Measurements from ENCODE around the gene CDPF1. TPM values are rescaled to one million over a fixed set of nuclear protein-coding genes. Genes with fewer than 3 reads are reported as not detected.
"Not testable (repeated sequence)": the region's sequence is repeated elsewhere in the genome, so short reads cannot be mapped to it uniquely, and the experiment has no call there.

Gene CDPF1
- total RNA-seq, 1 donor from 2014 or later = 6.4 TPM

DNA sequence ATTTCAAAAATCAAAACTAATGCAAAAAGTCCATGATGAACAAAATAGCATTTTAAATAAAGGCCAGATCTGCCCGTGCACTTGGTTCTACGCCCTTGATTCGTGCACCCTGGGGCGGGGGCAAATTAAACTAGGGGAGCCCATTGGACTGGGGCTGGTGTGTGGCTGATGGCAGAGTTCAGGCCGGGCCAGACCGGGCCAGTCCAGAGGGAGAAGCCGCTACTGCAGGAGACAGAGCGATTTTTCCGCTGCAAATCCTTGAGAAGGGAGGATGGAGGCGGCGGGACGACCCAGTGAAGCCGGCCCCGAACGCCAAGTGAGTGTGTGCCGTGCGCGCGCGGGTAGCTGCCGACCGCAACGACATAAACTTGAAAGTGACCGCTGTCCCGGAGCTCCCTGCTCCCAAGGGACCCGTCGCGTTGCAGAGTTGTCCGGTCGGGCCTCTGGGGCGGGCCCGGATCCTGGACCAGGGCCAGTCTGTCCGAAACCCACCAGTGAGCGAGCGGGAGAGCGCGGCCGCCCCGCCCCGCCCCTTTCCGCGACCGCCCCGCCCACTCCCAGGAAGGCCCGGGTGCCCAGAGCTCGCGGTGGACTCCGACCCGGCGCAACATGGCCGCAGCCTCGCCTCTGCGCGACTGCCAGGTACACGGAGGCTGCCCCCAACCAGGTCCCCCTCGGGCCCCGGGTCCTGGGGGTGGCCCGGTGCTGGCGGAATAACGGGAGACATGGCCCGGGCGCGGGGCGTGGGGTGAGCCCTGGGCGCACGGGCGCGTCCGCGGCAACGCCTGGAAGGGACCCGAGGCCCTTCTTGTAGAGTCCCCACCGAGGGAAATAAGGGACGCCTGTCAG lies 17.6 kb upstream of the CDPF1 start, which contains the start of gene TTC38:
Gene TTC38 (plus strand): TSS at position 578 of the 849 bp plus-strand sequence. CDS start 32 bp downstream, at position 610.
- H3K36me3 ChIP-seq = peaks cover 15% of the 10 kb centered on the region
- H3K9me3 ChIP-seq (replicated peaks) = no peaks in the 10 kb centered on the region
- H3K27me3 ChIP-seq (ENCODE audit: low read depth) = no peaks in the 10 kb centered on the region
- H3K4me1 ChIP-seq = peaks cover 44% of the 10 kb centered on the region
- H3K4me3 ChIP-seq = peak within 1 kb of the TSS; percentile 86
- H3K27ac ChIP-seq (replicated peaks) = peak within 1 kb of the TSS; percentile 95
- intact Hi-C loops (cut with micrococcal nuclease) = no loop called here
- DNase-seq = peak; percentile 96
- no peak for TF ChIP-seq CTCF (IDR thresholded peaks at IDR 0.05; ENCODE audit: borderline replicate concordance)

GRCh38 chr22:46265627-46266026 lies 15.5 kb upstream of the CDPF1 start:
- intact Hi-C loops (cut with micrococcal nuclease); H3K4me3 ChIP-seq; H3K27ac ChIP-seq (replicated peaks); H3K36me3 ChIP-seq; H3K9me3 ChIP-seq (replicated peaks); H3K27me3 ChIP-seq (ENCODE audit: low read depth); DNase-seq: not testable (repeated sequence)
- H3K4me1 ChIP-seq = peaks cover 44% of the 10 kb centered on the region

DNA sequence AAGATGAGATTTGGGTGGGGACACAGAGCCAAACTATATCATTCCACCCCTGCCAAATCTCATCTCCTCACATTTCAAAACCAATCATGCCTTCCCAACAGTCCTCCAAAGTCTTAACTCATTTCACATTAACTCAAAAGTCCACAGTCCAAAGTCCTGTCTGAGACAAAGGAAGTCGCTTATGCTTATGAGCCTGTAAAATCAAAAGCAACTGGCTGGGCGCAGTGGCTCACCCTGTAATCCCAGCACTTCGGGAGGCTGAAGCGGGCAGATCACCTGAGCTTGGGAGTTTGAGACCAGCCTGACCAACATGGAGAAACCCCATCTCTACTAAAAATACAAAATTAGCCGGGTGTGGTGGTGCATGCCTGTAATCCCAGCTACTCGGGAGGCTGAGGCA lies 14.4 kb upstream of the CDPF1 start:
- H3K4me1 ChIP-seq = peaks cover 36% of the 10 kb centered on the region
- intact Hi-C loops (cut with micrococcal nuclease); H3K9me3 ChIP-seq (replicated peaks); H3K27ac ChIP-seq (replicated peaks); H3K36me3 ChIP-seq; DNase-seq; H3K4me3 ChIP-seq; H3K27me3 ChIP-seq (ENCODE audit: low read depth): not testable (repeated sequence)

- H3K36me3 ChIP-seq = no peaks in the 10 kb centered on the region
- no peak for TF ChIP-seq CTCF (IDR thresholded peaks at IDR 0.05; ENCODE audit: borderline replicate concordance)
- no peaks in the 10 kb centered on the region for H3K27me3 ChIP-seq (ENCODE audit: low read depth)
- peaks cover 23% of the 10 kb centered on the region for H3K4me1 ChIP-seq
- H3K27ac ChIP-seq (replicated peaks) = no peak within 1 kb of the TSS
- H3K9me3 ChIP-seq (replicated peaks) = no peaks in the 10 kb centered on the region
- intact Hi-C loops (cut with micrococcal nuclease) = no loop called here
- no peak for DNase-seq
- peak within 1 kb of the TSS; percentile 51 for H3K4me3 ChIP-seq
Observed at GRCh38 chr22:46263216-46263590, 13.1 kb upstream of the CDPF1 start, which contains the start of gene PKDREJ. Gene PKDREJ (minus strand): TSS chr22:46263343. CDS start chr22:46263322, 21 bp downstream.

DNA sequence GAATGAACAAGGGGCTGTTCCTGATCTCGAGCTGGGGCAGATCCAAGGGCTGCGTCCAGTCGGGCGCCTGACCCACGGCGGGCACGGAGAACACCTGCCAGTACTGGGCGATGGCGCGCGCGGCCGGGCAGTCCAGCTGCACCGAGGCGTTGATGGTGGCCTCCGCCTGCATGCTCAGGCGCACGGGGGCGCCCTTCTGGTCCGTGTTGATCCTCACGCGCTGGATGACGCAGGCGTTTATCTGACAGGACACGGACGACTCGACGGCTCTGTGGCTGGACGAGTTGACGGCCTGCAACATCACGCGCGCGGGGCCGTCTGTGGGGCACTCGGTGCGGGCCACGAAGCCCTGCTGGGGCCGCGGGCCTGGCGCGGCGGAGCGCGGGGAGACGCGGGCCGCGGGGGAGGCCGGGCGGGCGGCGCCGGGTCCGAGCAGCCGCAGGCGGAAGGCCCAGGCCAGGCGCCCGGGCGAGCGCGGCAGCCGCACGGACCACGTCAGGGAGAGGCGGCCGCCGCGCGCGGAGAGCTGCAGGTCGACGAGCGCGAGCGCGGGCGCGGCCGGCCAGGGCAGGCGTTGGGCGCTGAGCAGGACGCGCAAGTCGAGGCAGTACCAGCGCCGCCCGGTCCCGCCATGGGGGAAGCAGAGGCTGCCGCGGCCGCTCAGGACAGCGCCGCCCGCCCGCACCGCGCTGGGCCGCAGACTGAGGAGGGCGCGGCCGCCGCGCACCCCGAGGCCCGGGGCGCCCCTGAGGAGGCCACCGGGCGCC lies 12.5 kb upstream of the CDPF1 start:
- H3K27me3 ChIP-seq (ENCODE audit: low read depth) = no peaks in the 10 kb centered on the region
- peak overlapping the region; percentile 51 for H3K4me3 ChIP-seq
- no peaks in the 10 kb centered on the region for H3K9me3 ChIP-seq (replicated peaks)
- H3K36me3 ChIP-seq = no peaks in the 10 kb centered on the region
- TF ChIP-seq CTCF (IDR thresholded peaks at IDR 0.05; ENCODE audit: borderline replicate concordance) = peak; percentile 46
- no peak overlapping the region for H3K27ac ChIP-seq (replicated peaks)
- H3K4me1 ChIP-seq = peaks cover 19% of the 10 kb centered on the region
- peak; percentile 72 for DNase-seq
- intact Hi-C loops (cut with micrococcal nuclease) = no loop called here

DNA sequence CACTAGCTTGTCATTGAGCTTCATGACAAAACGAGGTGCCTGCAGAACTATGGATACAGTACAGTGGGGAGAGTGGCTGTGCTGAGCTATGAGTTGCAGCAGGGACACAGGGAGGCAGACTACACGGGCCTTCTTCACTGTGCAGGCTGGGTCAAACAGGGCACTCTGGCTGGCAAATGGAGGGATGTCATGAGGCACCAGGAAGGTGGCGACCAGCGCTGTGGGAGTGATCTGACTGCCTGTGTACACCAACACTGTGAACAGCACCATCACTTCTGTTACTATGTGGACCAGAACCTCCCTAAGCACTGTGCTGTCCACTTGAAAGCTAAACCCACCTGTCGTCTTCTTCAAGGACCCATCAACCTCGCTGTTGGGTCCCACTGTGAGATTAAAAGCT lies 9.9 kb upstream of the CDPF1 start:
- Histone ChIP-seq H3K4me3 (no peak overlapping the region), H3K36me3 (no peaks in the 10 kb centered on the region), H3K4me1 (peaks cover 5% of the 10 kb centered on the region), H3K27me3 (ENCODE audit: low read depth) (no peaks in the 10 kb centered on the region), H3K27ac (replicated peaks) (no peak overlapping the region), H3K9me3 (replicated peaks) (no peaks in the 10 kb centered on the region)
- no peak for TF ChIP-seq CTCF (IDR thresholded peaks at IDR 0.05; ENCODE audit: borderline replicate concordance)
- DNase-seq = no peak
- intact Hi-C loops (cut with micrococcal nuclease) = no loop called here

Measured in left ventricle myocardium inferior (tissue), 1 donor.